Activated CD4-positive, alpha-beta T cell treated with anti-CD3 and anti-CD28 coated beads, Interleukin-2, Interleukin-4, amounts not matched to agents 100 ng/mL and 50 ng/mL, durations not matched to agents 16 hours and 8 hours (primary cell): ENCODE measurements around the gene MEPCE.
"Not testable (repeated sequence)": the region's sequence is repeated elsewhere in the genome, so short reads cannot be mapped to it uniquely, and the experiment has no call there.

Experiments
- DNase-seq: peaks from one replicate; pipeline ENCODE4 v3.0.0-alpha.2; 2020; ENCODE audit warnings: low spot score

Gene MEPCE, protein sequence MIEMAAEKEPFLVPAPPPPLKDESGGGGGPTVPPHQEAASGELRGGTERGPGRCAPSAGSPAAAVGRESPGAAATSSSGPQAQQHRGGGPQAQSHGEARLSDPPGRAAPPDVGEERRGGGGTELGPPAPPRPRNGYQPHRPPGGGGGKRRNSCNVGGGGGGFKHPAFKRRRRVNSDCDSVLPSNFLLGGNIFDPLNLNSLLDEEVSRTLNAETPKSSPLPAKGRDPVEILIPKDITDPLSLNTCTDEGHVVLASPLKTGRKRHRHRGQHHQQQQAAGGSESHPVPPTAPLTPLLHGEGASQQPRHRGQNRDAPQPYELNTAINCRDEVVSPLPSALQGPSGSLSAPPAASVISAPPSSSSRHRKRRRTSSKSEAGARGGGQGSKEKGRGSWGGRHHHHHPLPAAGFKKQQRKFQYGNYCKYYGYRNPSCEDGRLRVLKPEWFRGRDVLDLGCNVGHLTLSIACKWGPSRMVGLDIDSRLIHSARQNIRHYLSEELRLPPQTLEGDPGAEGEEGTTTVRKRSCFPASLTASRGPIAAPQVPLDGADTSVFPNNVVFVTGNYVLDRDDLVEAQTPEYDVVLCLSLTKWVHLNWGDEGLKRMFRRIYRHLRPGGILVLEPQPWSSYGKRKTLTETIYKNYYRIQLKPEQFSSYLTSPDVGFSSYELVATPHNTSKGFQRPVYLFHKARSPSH

GRCh38 chr7:100429637-100430492, at the start of gene MEPCE:
Gene MEPCE, plus strand, starts transcription at chr7:100429831. Its CDS starts 188 bp downstream, at chr7:100430019.
- peak; percentile 94 for DNase-seq

DNA sequence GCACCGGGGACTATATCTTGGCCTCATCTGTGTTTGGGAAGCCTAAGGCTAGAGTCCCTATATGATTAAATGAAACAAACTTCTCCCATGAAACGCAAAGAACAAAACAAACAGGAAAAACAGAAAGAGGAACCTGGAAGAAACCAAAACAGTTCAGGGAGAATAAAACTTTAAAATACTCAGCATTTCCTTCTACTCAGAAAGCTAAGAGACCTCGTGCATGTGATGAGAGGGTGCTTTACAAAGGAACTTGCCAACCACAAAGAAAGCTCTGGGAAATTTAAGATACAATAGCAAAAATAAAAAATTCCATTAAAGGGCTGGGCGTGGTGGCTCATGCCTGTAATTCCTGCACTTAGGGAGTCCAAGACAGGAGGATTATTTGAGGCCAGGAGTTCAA, 49.4 kb upstream of the MEPCE start:
- no peak for DNase-seq

DNA sequence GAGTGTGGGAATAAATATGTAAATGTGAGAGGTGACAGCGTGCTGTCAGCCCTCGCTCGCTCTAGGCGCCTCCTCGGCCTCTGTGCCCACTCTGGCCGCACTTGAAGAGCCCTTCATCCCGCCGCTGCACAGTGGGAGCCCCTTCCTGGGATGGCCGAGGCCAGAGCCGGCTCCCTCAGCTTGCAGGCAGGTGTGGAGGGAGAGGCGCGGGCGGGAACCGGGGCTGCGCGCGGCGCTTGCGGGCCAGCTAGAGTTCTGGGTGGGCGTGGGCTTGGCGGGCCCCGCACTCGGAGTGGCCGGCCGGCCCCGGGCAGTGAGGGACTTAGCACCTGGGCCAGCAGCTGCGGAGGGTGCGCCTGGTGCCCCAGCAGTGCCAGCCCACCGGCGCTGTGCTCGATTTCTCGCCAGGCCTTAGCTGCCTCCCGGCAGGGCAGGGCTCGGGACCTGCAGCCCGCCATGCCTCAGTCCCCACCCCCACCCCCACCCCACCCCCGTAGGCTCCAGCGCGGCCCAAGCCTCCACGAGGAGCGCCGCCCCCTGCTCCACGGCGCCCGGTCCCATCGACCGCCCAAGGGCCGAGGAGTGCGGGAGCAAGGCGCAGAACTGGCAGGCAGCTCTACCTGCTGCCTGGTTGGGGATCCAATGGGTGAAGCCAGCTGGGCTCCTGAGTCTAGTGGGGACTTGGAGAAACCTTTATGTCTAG, 47.9 kb upstream of the MEPCE start:
- not testable (repeated sequence) for DNase-seq

DNA sequence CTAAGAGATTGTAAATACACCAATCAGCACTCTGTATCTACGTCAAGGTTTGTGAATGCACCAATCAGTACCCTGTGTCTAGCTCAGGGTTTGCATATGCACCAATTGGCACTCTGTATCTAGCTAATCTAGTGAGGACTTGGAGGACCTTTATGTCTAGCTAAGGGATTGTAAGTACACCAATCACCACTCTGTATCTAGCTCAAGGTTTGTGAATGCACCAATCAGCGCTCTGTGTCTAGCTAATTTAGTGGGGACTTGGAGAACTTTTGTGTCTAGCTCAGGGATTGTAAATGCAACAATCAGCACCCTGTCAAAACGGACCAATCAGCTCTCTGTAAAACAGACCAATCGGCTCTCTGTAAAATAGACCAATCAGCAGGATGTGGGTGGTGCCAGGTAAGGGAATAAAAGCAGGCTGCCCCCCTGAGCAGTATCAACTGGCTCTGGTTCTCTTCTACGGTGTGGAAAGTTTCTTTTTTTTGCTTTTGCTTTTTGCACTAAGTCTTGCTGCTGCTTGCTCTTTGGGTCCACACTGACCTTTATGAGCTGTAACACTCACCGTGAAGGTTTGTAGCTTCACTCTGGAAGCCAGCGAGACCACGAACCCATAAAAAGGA, 47.3 kb upstream of the MEPCE start:
- not testable (repeated sequence) for DNase-seq

- no peak for DNase-seq
Measured at GRCh38 chr7:100384628-100385294, 44.9 kb upstream of the MEPCE start.

- DNase-seq = no peak
Measured at GRCh38 chr7:100386940-100387339, 42.7 kb upstream of the MEPCE start.

DNA sequence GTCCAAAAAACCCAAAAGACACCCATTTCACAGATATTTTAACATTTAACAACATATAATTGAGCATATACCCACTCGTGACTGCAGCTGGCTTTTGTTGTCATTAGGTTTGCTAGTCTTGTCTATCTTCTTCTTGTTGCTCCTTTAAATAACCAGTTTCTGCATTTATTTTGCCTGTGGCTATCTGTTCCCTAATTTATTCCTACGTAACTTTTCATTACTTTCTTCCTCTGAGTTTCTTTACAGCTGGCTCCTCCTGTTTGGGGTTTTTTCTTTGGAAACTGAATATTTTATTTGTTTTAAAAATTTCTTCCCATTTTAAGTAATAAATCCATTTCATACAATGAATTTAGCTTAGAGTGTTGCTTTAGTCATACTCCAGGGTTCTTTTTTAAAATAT, 41.9 kb upstream of the MEPCE start:
- no peak for DNase-seq

- DNase-seq = no peak
Measured at GRCh38 chr7:100389437-100390088, 40.1 kb upstream of the MEPCE start.

- no peak for DNase-seq
Measured at GRCh38 chr7:100390286-100391009, 39.2 kb upstream of the MEPCE start.

- no peak for DNase-seq
Measured at GRCh38 chr7:100393233-100393905, 36.3 kb upstream of the MEPCE start.

- no peak for DNase-seq
Measured at GRCh38 chr7:100394077-100394476, 35.6 kb upstream of the MEPCE start.

- DNase-seq = peak; percentile 87
Measured at GRCh38 chr7:100396421-100396982, 33.1 kb upstream of the MEPCE start.

GRCh38 chr7:100397315-100398081, 32.1 kb upstream of the MEPCE start:
- DNase-seq = no peak

DNA sequence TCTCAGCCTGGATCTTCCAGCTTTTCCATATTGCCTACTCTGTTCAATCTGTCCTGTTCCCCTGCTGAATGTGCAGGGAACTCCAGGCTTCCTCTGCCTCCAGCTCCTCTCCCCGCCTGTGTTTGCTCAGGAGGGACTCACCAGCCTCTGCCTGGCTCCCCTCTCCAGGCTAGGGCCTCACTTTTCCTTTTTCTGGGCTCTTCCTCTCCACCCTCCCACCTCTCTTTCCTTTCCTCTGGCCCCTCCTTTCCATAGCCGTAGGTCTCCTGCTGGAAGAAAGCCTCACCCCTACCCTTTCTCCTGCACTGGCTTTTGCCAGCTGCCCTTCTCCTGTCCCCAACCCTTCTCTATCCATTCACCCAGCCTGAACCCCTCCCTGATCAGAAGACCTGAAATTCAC, 31.4 kb upstream of the MEPCE start:
- no peak for DNase-seq

DNA sequence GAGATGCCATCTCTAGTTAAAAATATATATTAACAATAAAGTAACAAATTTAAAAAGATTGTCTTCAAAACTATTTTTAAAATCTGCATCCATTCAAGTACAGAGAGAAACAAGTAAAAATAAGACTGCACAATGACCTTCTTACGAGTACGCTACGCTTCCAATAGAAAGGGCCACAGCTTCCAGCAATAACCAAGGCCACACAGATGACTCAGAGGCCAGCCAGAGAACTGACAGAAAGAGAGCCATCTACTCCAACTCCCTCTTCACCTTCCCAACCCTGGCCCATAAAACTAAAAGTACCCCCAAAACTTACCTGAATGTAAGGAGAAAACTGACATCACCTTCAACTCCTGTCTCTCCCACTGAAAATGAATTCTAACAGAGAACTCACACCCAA, 29.6 kb upstream of the MEPCE start:
- no peak for DNase-seq

GRCh38 chr7:100400656-100401055, 29.0 kb upstream of the MEPCE start:
- DNase-seq = no peak

- no peak for DNase-seq
Measured at GRCh38 chr7:100401811-100402210, 27.8 kb upstream of the MEPCE start.

DNA sequence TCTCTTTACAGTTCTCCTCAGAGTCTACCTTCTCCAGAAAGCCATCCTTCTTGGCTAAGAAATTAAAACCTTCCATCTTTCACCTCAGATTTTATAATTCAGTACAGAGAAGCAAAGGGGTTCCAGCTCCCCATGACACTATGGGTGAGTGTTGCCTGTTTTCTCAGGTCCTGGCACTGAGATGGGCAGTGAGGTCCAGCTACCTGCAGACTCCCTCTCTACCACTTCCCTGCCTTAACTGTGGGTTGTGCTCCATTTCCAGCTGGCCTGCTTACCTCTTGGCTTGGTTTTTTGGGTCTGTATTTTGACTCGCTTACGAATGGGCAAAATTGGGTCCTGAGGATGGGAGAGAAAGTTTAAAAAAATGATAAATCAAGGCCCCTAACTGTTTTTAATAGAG, 27.4 kb upstream of the MEPCE start:
- no peak for DNase-seq
